IMR-90 (cell line): ENCODE results near the gene PXDC1. TPM values are rescaled to one million over a fixed set of nuclear protein-coding genes. Genes with fewer than 3 reads are reported as not detected.
A peak's percentile ranks its signal among the peaks of the same experiment; 100 is the strongest.

ENCODE experiments used
- ATAC-seq: fragments of 200-7000 bp; cut with Tn5 transposase; 2 replicates; pipeline ENCODE4 v1.9.1; 2020; ENCODE audit warnings: low read depth, mild to moderate bottlenecking, moderate library complexity
- BruUV-seq: library from RNA; stranded (reverse); fragments of 400-500 nt; replicated peaks from 2 replicates; lab custom pipeline; 2021; lab: Mats Ljungman, UMichigan
- CTCF ChIA-PET: fragments of 300-600 bp; formaldehyde crosslinking; extraction: SDS; loops from one replicate; lab custom pipeline; 2021; ENCODE audit warnings: antibody characterized with exemption; lab: Yijun Ruan, JAX
- POLR2A ChIA-PET: fragments of 300-600 bp; sonication (Branson Sonifier 250); formaldehyde crosslinking; loops from one replicate; lab custom pipeline; 2022; ENCODE audit warnings: antibody characterized with exemption; ENCODE audit not compliant: unreplicated experiment; lab: Charles Lee
- DNase-seq: peaks from one replicate; pipeline ENCODE4 v3.0.0; 2013
- H2AFZ ChIP-seq: replicated peaks from 2 replicates; pipeline ENCODE3; 2013; ENCODE audit warnings: low read length, mild to moderate bottlenecking; ENCODE audit not compliant: poor library complexity
- H2AK5ac ChIP-seq: 2 replicates; pipeline ENCODE4 v1.6.1; 2013; ENCODE audit warnings: low read depth, low read length, inconsistent platforms
- H2AK9ac ChIP-seq: replicated peaks from 2 replicates; pipeline ENCODE3; 2013; ENCODE audit warnings: mild to moderate bottlenecking, low read depth, low read length, moderate library complexity; ENCODE audit not compliant: poor library complexity
- H2BK120ac ChIP-seq: 2 replicates; pipeline ENCODE4 v1.6.1; 2013; ENCODE audit warnings: low read depth, low read length, inconsistent platforms
- H2BK15ac ChIP-seq: 3 replicates; pipeline ENCODE4 v1.6.1; 2013; ENCODE audit warnings: low read depth, low read length, inconsistent platforms
- H2BK20ac ChIP-seq: 2 replicates; pipeline ENCODE4 v1.6.1; 2013; ENCODE audit warnings: low read depth, mild to moderate bottlenecking, inconsistent platforms, low read length, moderate library complexity
- H2BK5ac ChIP-seq: 2 replicates; pipeline ENCODE4 v1.6.1; 2013; ENCODE audit warnings: mild to moderate bottlenecking, low read depth, low read length, inconsistent platforms; ENCODE audit not compliant: poor library complexity, severe bottlenecking
- H3K14ac ChIP-seq: replicated peaks from 2 replicates; pipeline ENCODE4 v1.6.1; 2013; ENCODE audit warnings: low read depth, low read length, inconsistent platforms
- H3K18ac ChIP-seq: 2 replicates; pipeline ENCODE4 v1.6.1; 2013; ENCODE audit warnings: low read depth, low read length, control low read depth
- H3K23ac ChIP-seq: 2 replicates; pipeline ENCODE4 v1.6.1; 2013; ENCODE audit warnings: low read depth, low read length, inconsistent platforms
- H3K27ac ChIP-seq: 2 replicates; pipeline ENCODE4 v1.5.1; 2013; ENCODE audit warnings: mild to moderate bottlenecking, control low read depth, low read length; ENCODE audit not compliant: insufficient read depth
- H3K27me3 ChIP-seq: 2 replicates; pipeline ENCODE4 v1.6.1; 2013; ENCODE audit warnings: low read length; ENCODE audit not compliant: control insufficient read depth, insufficient read depth
- H3K36me3 ChIP-seq: 2 replicates; pipeline ENCODE4 v1.6.1; 2013; ENCODE audit warnings: low read length, mixed read lengths; ENCODE audit not compliant: control insufficient read depth, insufficient read depth
- H3K4ac ChIP-seq: 2 replicates; pipeline ENCODE4 v1.6.1; 2013; ENCODE audit warnings: low read depth, low read length, inconsistent platforms
- H3K4me1 ChIP-seq: 2 replicates; pipeline ENCODE4 v1.6.1; 2013; ENCODE audit warnings: low read length, mixed read lengths; ENCODE audit not compliant: control insufficient read depth, insufficient read depth
- H3K4me2 ChIP-seq: 2 replicates; pipeline ENCODE4 v1.6.1; 2013; ENCODE audit warnings: low read depth, mild to moderate bottlenecking, control low read depth, low read length, moderate library complexity
- H3K4me3 ChIP-seq: 2 replicates; pipeline ENCODE4 v1.5.1; 2013; ENCODE audit warnings: low read depth, mild to moderate bottlenecking, control low read depth, low read length, moderate library complexity; ENCODE audit not compliant: insufficient read depth
- H3K56ac ChIP-seq: 2 replicates; pipeline ENCODE4 v1.6.1; 2013; ENCODE audit warnings: low read length, inconsistent platforms; ENCODE audit not compliant: insufficient read depth; ENCODE audit errors: extremely low read depth
- H3K79me1 ChIP-seq, 2 experiments: 2 replicates each; pipeline ENCODE4 v1.6.1; 2013; ENCODE audit warnings: low read length in 2 of 2, inconsistent platforms in 1 of 2, low read depth in 1 of 2
- H3K9ac ChIP-seq: 2 replicates; pipeline ENCODE4 v1.6.1; 2013; ENCODE audit warnings: low read depth, low read length, control low read depth
- H3K9me1 ChIP-seq: 2 replicates; pipeline ENCODE4 v1.6.1; 2013; ENCODE audit warnings: low read length, inconsistent platforms; ENCODE audit not compliant: insufficient read depth
- H3K9me3 ChIP-seq: 2 replicates; pipeline ENCODE4 v1.6.1; 2013; ENCODE audit warnings: low read length; ENCODE audit not compliant: control insufficient read depth, insufficient read depth
- H4K20me1 ChIP-seq: 2 replicates; pipeline ENCODE4 v1.6.1; 2013; ENCODE audit warnings: low read length, inconsistent platforms; ENCODE audit not compliant: insufficient read depth
- H4K5ac ChIP-seq: 2 replicates; pipeline ENCODE4 v1.6.1; 2013; ENCODE audit warnings: mild to moderate bottlenecking, low read depth, low read length, control low read depth
- H4K8ac ChIP-seq, 2 experiments: 2 replicates each; pipeline ENCODE4 v1.6.1; 2013; ENCODE audit warnings: low read depth in 2 of 2, low read length in 2 of 2, control low read depth in 1 of 2, inconsistent platforms in 1 of 2
- H4K91ac ChIP-seq: 2 replicates; pipeline ENCODE4 v1.6.1; 2013; ENCODE audit warnings: low read depth, low read length, inconsistent platforms; ENCODE audit not compliant: insufficient read depth
- BHLHE40 ChIP-seq: fragments of 150-350 bp; IDR thresholded peaks from 2 replicates; pipeline ENCODE4 v1.6.1; 2016; ENCODE audit warnings: mild to moderate bottlenecking, low read depth, low read length
- CTCF ChIP-seq: conservative IDR thresholded peaks from 2 replicates; pipeline ENCODE4 v1.5.1; 2012; ENCODE audit warnings: mild to moderate bottlenecking, low read depth, low read length, improper control_type of control experiment
- FOS ChIP-seq: fragments of 150-350 bp; IDR thresholded peaks from 2 replicates; pipeline ENCODE4 v1.6.1; 2016; ENCODE audit warnings: low read depth, low read length
- MAZ ChIP-seq: IDR thresholded peaks from 2 replicates; pipeline ENCODE4 v1.6.1; 2012; ENCODE audit warnings: low read depth, mild to moderate bottlenecking, low read length, improper control_type of control experiment, moderate library complexity, borderline replicate concordance
- MXI1 ChIP-seq: IDR thresholded peaks from 2 replicates; pipeline ENCODE4 v1.6.1; 2012; ENCODE audit warnings: low read depth, mild to moderate bottlenecking, low read length, moderate library complexity, borderline replicate concordance
- NFE2L2 ChIP-seq: fragments of 150-350 bp; IDR thresholded peaks from 2 replicates; pipeline ENCODE4 v1.6.1; 2016; ENCODE audit warnings: low read depth, mild to moderate bottlenecking, low read length
- POLR2A ChIP-seq: IDR thresholded peaks from 2 replicates; pipeline ENCODE4 v1.6.1; 2012; ENCODE audit warnings: mild to moderate bottlenecking, low read depth, low read length
- RAD21 ChIP-seq: IDR thresholded peaks from 2 replicates; pipeline ENCODE4 v1.6.1; 2012; ENCODE audit warnings: low read length, improper control_type of control experiment
- SMC3 ChIP-seq: fragments of 150-350 bp; IDR thresholded peaks from 2 replicates; pipeline ENCODE4 v1.6.1; 2016; ENCODE audit warnings: low read depth, mild to moderate bottlenecking, antibody characterized with exemption, low read length, moderate library complexity
- WGBS, 2 experiments: methylation state at CpG; one replicate each; pipeline versions ENCODE4 v1.1.5 to v1.1.7; 2013; ENCODE audit warnings: missing lambda C conversion rate in 2 of 2; ENCODE audit not compliant: insufficient read length in 1 of 2; ENCODE audit errors: extremely low coverage in 2 of 2; 5-methylcytosine and 5-hydroxymethylcytosine counted together
- dilution Hi-C: fragments of 300-500 bp; cut with HindIII; formaldehyde crosslinking; loops from one replicate; pipeline ENCODE4 v1.14.3; 2018; ENCODE audit warnings: low sequenced_read_pairs; ENCODE audit not compliant: unreplicated experiment
- in situ Hi-C: fragments of 300-500 bp; cut with MboI; formaldehyde crosslinking; loops from 3 replicates; pipeline ENCODE4 v1.14.3; 2019; ENCODE audit warnings: low sequenced_read_pairs, inconsistent platforms, mixed read lengths
- intact Hi-C: fragments of 100-400 bp; cut with micrococcal nuclease; formaldehyde crosslinking; loops from 2 replicates; pipeline ENCODE4 v1.10.0; 2022
- polyA plus RNA-seq, 3 experiments: library from polyadenylated mRNA; depleted of rRNA; stranded (reverse); fragments of >200 nt; gene quantifications; 2 replicates each; pipeline ENCODE4 v1.2.3, GENCODE V29; 2012; ENCODE audit warnings: low replicate concordance in 1 of 3
- total RNA-seq: library from RNA; depleted of rRNA; stranded (reverse); fragments of >200 nt; gene quantifications from 2 replicates; pipeline ENCODE4 v1.2.3, GENCODE V29; 2012

The PXDC1 gene
- total and polyA plus RNA-seq, 2 of the 4 experiments (the other 2 are of a cell fraction) = 63.3 to 72.2 TPM

- peak overlapping the region; percentile 91 for H3K4ac ChIP-seq
- H3K14ac ChIP-seq = peak overlapping the region; percentile 85
- H3K56ac ChIP-seq = no peak overlapping the region
- H3K9me1 ChIP-seq = peaks cover 28% of the 10 kb centered on the region
- H3K4me1 ChIP-seq = peaks cover 22% of the 10 kb centered on the region
- H3K27me3 ChIP-seq = no peaks in the 10 kb centered on the region
- H3K9ac ChIP-seq = peak overlapping the region; percentile 77
- peak overlapping the region; percentile 94 for H2BK5ac ChIP-seq
- TF ChIP-seq BHLHE40 (no peak), FOS (0 out of 2 replicates have a peak, but pooled peaks have one; percentile 11), POLR2A (0 out of 2 replicates have a peak, but pooled peaks have one; percentile 32), MAZ (no peak), MXI1 (peak; percentile 66), RAD21 (peak; percentile 89), CTCF (peak; percentile 80), NFE2L2 (no peak), SMC3 (peak; percentile 95)
- H3K18ac ChIP-seq = peak overlapping the region; percentile 77
- 0 out of 2 replicates have a peak overlapping the region, but pooled peaks have one; percentile 52 for H4K91ac ChIP-seq
- no peaks in the 10 kb centered on the region for H3K9me3 ChIP-seq
- peak; percentile 86 for DNase-seq
- H2AK9ac ChIP-seq = peak overlapping the region; percentile 57
- H4K8ac ChIP-seq = peak overlapping the region in 1 of 2 experiments; percentile 29; a peak in 1 of 4 replicates
- peak overlapping the region; percentile 23 for H2AFZ ChIP-seq
- in situ Hi-C loops = loop anchor here (5.0 to 25.0 kb wide), 4 partner anchors 99 to 611 kb away; partner anchors contain the start of gene FAM50B
- peak overlapping the region; percentile 4; the same call in 1 of the 3 replicates for H2BK15ac ChIP-seq
- peak overlapping the region; percentile 68; the same call in 1 of the 2 replicates for H4K5ac ChIP-seq
- peak; percentile 22 for ATAC-seq
- peak overlapping the region; percentile 91 for H3K27ac ChIP-seq
- POLR2A ChIA-PET = interaction anchor here (0.6 to 1.5 kb wide), 3 partner anchors 18 to 153 kb away, joined by 3 to 5 read pairs (median 5); no protein-coding TSS in a partner anchor
- intact Hi-C loops = loop anchor here (1.0 to 10.0 kb wide), 6 partner anchors 101 to 406 kb away; partner anchors contain the start of gene FAM50B
- peak overlapping the region; percentile 90 for H3K23ac ChIP-seq
- peak overlapping the region; percentile 38; the same call in 1 of the 2 replicates for H2BK20ac ChIP-seq
- dilution Hi-C loops = no loop called here
- peak overlapping the region; percentile 99; the same call in 1 of the 2 replicates for H3K4me3 ChIP-seq
- peaks cover 70% of the 10 kb centered on the region for H4K20me1 ChIP-seq
- WGBS, 2 experiments = 10% methylated on average over 4 of the region's 12 CpGs; no CpG with 5 or more reads in 1 of the 2 experiments
- H3K79me1 ChIP-seq = peaks cover 8 to 64% of the 10 kb centered on the region in 2 experiments; a peak in 3 of 4 replicates
- H3K4me2 ChIP-seq = peak overlapping the region; percentile 85
- H2BK120ac ChIP-seq = 0 out of 2 replicates have a peak overlapping the region, but pooled peaks have one; percentile 28
- H2AK5ac ChIP-seq = peak overlapping the region; percentile 79
- BruUV-seq = no TSS peak
- peaks cover 9% of the 10 kb centered on the region; the same call in 1 of the 2 replicates for H3K36me3 ChIP-seq
- CTCF ChIA-PET = interaction anchor here (0.5 to 2.0 kb wide), 11 partner anchors 16 to 407 kb away, joined by 3 to 7 read pairs (median 3); partner anchors contain the start of gene FAM50B
Observed at GRCh38 chr6:3748208-3749066, 3.1 kb downstream of the PXDC1 start.
